H9 (cell line): ENCODE measurements around the gene RNF17. TPM values are rescaled to one million over a fixed set of nuclear protein-coding genes. Genes with fewer than 3 reads are reported as not detected.

Experiments used
- DNase-seq: peaks from one replicate; pipeline ENCODE4 v3.0.0-alpha.2; 2017
- H2AFZ ChIP-seq: one replicate; pipeline ENCODE4 v1.6.1; 2013; ENCODE audit warnings: mild to moderate bottlenecking, low read length, control low read depth, moderate library complexity
- H2AK5ac ChIP-seq: 2 replicates; pipeline ENCODE4 v1.6.1; 2013; ENCODE audit warnings: low read length, control low read depth, mixed read lengths; ENCODE audit not compliant: insufficient read length
- H2BK120ac ChIP-seq: one replicate; pipeline ENCODE4 v1.6.1; 2013; ENCODE audit warnings: low read depth, mild to moderate bottlenecking, low read length, control low read depth, inconsistent platforms; ENCODE audit not compliant: poor library complexity, severe bottlenecking
- H2BK12ac ChIP-seq: 2 replicates; pipeline ENCODE4 v1.6.1; 2013; ENCODE audit warnings: low read length, control low read depth, mixed read lengths, low read depth; ENCODE audit not compliant: insufficient read length
- H2BK15ac ChIP-seq: 2 replicates; pipeline ENCODE4 v1.6.1; 2013; ENCODE audit warnings: low read depth, low read length, control low read depth
- H2BK20ac ChIP-seq: one replicate; pipeline ENCODE4 v1.6.1; 2013; ENCODE audit warnings: low read depth, mild to moderate bottlenecking, low read length, control low read depth, inconsistent platforms; ENCODE audit not compliant: poor library complexity, severe bottlenecking
- H2BK5ac ChIP-seq: 2 replicates; pipeline ENCODE4 v1.6.1; 2013; ENCODE audit warnings: low read length, control low read depth, mixed read lengths; ENCODE audit not compliant: insufficient read length
- H3K14ac ChIP-seq: 2 replicates; pipeline ENCODE4 v1.6.1; 2013; ENCODE audit warnings: low read length, control low read depth; ENCODE audit not compliant: insufficient read depth
- H3K18ac ChIP-seq: 2 replicates; pipeline ENCODE4 v1.6.1; 2013; ENCODE audit warnings: low read depth, mild to moderate bottlenecking, mixed read lengths, low read length, control low read depth; ENCODE audit not compliant: insufficient read length
- H3K23ac ChIP-seq: 2 replicates; pipeline ENCODE4 v1.6.1; 2013; ENCODE audit warnings: low read length, control low read depth, mixed read lengths, low read depth; ENCODE audit not compliant: insufficient read length
- H3K23me2 ChIP-seq: 2 replicates; pipeline ENCODE4 v1.6.1; 2013; ENCODE audit warnings: low read depth, mild to moderate bottlenecking, mixed read lengths, low read length, control low read depth; ENCODE audit not compliant: insufficient read length, poor library complexity, severe bottlenecking
- H3K27ac ChIP-seq: 2 replicates; pipeline ENCODE4 v1.5.1; 2013; ENCODE audit warnings: low read length, control low read depth, mixed read lengths, low read depth; ENCODE audit not compliant: insufficient read length
- H3K27me3 ChIP-seq: 2 replicates; pipeline ENCODE4 v1.6.1; 2013; ENCODE audit warnings: low read length, control low read depth, inconsistent platforms; ENCODE audit not compliant: insufficient read depth
- H3K4ac ChIP-seq: 2 replicates; pipeline ENCODE4 v1.6.1; 2013; ENCODE audit warnings: low read depth, mild to moderate bottlenecking, control low read depth, inconsistent platforms, low read length, moderate library complexity
- H3K4me1 ChIP-seq: 2 replicates; pipeline ENCODE4 v1.6.1; 2013; ENCODE audit warnings: low read length, control low read depth, inconsistent platforms; ENCODE audit not compliant: insufficient read depth
- H3K4me2 ChIP-seq: 2 replicates; pipeline ENCODE4 v1.6.1; 2013; ENCODE audit warnings: low read length, control low read depth, mixed read lengths; ENCODE audit not compliant: insufficient read length, insufficient read depth
- H3K56ac ChIP-seq: 2 replicates; pipeline ENCODE4 v1.6.1; 2013; ENCODE audit warnings: low read depth, mild to moderate bottlenecking, mixed read lengths, low read length, control low read depth; ENCODE audit not compliant: insufficient read length
- H3K79me1 ChIP-seq: 2 replicates; pipeline ENCODE4 v1.6.1; 2013; ENCODE audit warnings: low read depth, mild to moderate bottlenecking, moderate library complexity, low read length, control low read depth, inconsistent platforms; ENCODE audit not compliant: insufficient read depth, poor library complexity, severe bottlenecking
- H3K79me2 ChIP-seq: 2 replicates; pipeline ENCODE4 v1.6.1; 2013; ENCODE audit warnings: low read length, control low read depth, inconsistent platforms; ENCODE audit not compliant: insufficient read depth
- H3K9ac ChIP-seq: 2 replicates; pipeline ENCODE4 v1.6.1; 2013; ENCODE audit warnings: low read length, control low read depth, mixed read lengths; ENCODE audit not compliant: insufficient read length; ENCODE audit errors: extremely low read depth
- H3K9me3 ChIP-seq: one replicate; pipeline ENCODE4 v1.6.1; 2013; ENCODE audit warnings: low read depth, low read length, inconsistent platforms; ENCODE audit not compliant: control insufficient read depth
- H3T11ph ChIP-seq: one replicate; pipeline ENCODE4 v1.6.1; 2013; ENCODE audit warnings: mild to moderate bottlenecking, low read length, control low read depth, inconsistent platforms
- H4K20me1 ChIP-seq: one replicate; pipeline ENCODE4 v1.6.1; 2013; ENCODE audit not compliant: control insufficient read depth, insufficient read length, insufficient read depth
- H4K5ac ChIP-seq: 2 replicates; pipeline ENCODE4 v1.6.1; 2013; ENCODE audit warnings: low read depth, mild to moderate bottlenecking, mixed read lengths, low read length, control low read depth; ENCODE audit not compliant: insufficient read length
- H4K8ac ChIP-seq: replicated peaks from 2 replicates; pipeline ENCODE4 v1.6.1; 2013; ENCODE audit warnings: low read length, control low read depth, mixed read lengths, low read depth; ENCODE audit not compliant: insufficient read length
- H4K91ac ChIP-seq: 2 replicates; pipeline ENCODE4 v1.6.1; 2013; ENCODE audit warnings: low read depth, mild to moderate bottlenecking, moderate library complexity, mixed read lengths, low read length, control low read depth; ENCODE audit not compliant: insufficient read length
- H3K27ac Mint-ChIP-seq, 3 experiments: 2 replicates in 2 of 3; 3 replicates in 1 of 3; pipeline ENCODE4 v1.8.0; 2020 to 2021; ENCODE audit warnings: mixed read lengths in 3 of 3, mild to moderate bottlenecking in 1 of 3, moderate library complexity in 1 of 3
- H3K27me3 Mint-ChIP-seq: 2 replicates; pipeline ENCODE4 v1.8.0; 2021; ENCODE audit warnings: low read depth, mild to moderate bottlenecking, moderate library complexity, mixed read lengths
- H3K36me3 Mint-ChIP-seq, 3 experiments: 2 replicates in 2 of 3; 3 replicates in 1 of 3; pipeline ENCODE4 v1.8.0; 2020 to 2021; ENCODE audit warnings: low read depth in 3 of 3, mixed read lengths in 3 of 3; ENCODE audit not compliant: insufficient read depth in 1 of 3
- H3K4me1 Mint-ChIP-seq, 2 experiments: 2 replicates each; pipeline ENCODE4 v1.8.0; 2020; ENCODE audit warnings: mixed read lengths in 2 of 2
- H3K4me3 Mint-ChIP-seq, 2 experiments: 2 replicates in 1 of 2; 3 replicates in 1 of 2; pipeline ENCODE4 v1.8.0; 2020 to 2021; ENCODE audit warnings: mild to moderate bottlenecking in 2 of 2, mixed read lengths in 2 of 2, moderate library complexity in 1 of 2
- H3K9me3 Mint-ChIP-seq, 2 experiments: 2 replicates in 1 of 2; 3 replicates in 1 of 2; pipeline ENCODE4 v1.8.0; 2020; ENCODE audit warnings: mild to moderate bottlenecking in 2 of 2, mixed read lengths in 2 of 2, moderate library complexity in 1 of 2
- CTCF ChIP-seq: fragments of 200-600 bp; sonication (generic); conservative IDR thresholded peaks from 3 replicates; pipeline ENCODE4 v1.8.0; 2021; ENCODE audit warnings: antibody characterized with exemption, mild to moderate bottlenecking
- WGBS: extraction: QIAGEN DNeasy Blood & Tissue Kit; methylation state at CpG from one replicate; pipeline ENCODE4 v1.1.7; 2013; ENCODE audit warnings: missing lambda C conversion rate, low lambda C conversion rate, mixed read lengths; ENCODE audit not compliant: insufficient read length; ENCODE audit errors: extremely low coverage; 5-methylcytosine and 5-hydroxymethylcytosine counted together
- total RNA-seq: library from RNA; stranded (reverse); gene quantifications from 2 replicates; pipeline ENCODE4 v1.2.1, GENCODE V29; 2021

Gene RNF17
- total RNA-seq, 1 experiment from 2014 or later, result not detected

- no peak overlapping the region for H2AK5ac ChIP-seq
- H2BK20ac ChIP-seq, result no peak overlapping the region
- H3T11ph ChIP-seq, result no peak overlapping the region
- H4K8ac ChIP-seq, result no peak overlapping the region
- H4K91ac ChIP-seq, result no peak overlapping the region
- no peaks in the 10 kb centered on the region for H4K20me1 ChIP-seq
- H3K23me2 ChIP-seq, result no peaks in the 10 kb centered on the region
- Mint-ChIP-seq H3K4me1 (peaks cover 0 to 3% of the 10 kb centered on the region in 2 experiments; a peak in 2 of 4 replicates), H3K4me3 (no peak overlapping the region), H3K27me3 (no peaks in the 10 kb centered on the region), H3K9me3 (no peaks in the 10 kb centered on the region), H3K27ac (no peak overlapping the region), H3K36me3 (no peaks in the 10 kb centered on the region)
- TF ChIP-seq CTCF, result no peak
- no peaks in the 10 kb centered on the region for H3K9me3 ChIP-seq
- no peak overlapping the region for H3K27ac ChIP-seq
- H3K9ac ChIP-seq, result no peak overlapping the region
- H3K18ac ChIP-seq, result no peak overlapping the region
- H3K4me2 ChIP-seq, result no peak overlapping the region
- H3K56ac ChIP-seq, result no peak overlapping the region
- no peak overlapping the region for H3K14ac ChIP-seq
- no peak overlapping the region for H2BK12ac ChIP-seq
- H3K27me3 ChIP-seq, result no peaks in the 10 kb centered on the region
- no peak overlapping the region for H2BK120ac ChIP-seq
- no peak overlapping the region for H2AFZ ChIP-seq
- no peak overlapping the region for H3K23ac ChIP-seq
- no peaks in the 10 kb centered on the region for H3K79me2 ChIP-seq
- no peak overlapping the region for H2BK15ac ChIP-seq
- WGBS, result no CpG with 5 or more reads among the region's 9 CpGs
- H2BK5ac ChIP-seq, result no peak overlapping the region
- no peak for DNase-seq
- H3K4ac ChIP-seq, result no peak overlapping the region
- H3K79me1 ChIP-seq, result no peaks in the 10 kb centered on the region
- H4K5ac ChIP-seq, result no peak overlapping the region
- no peaks in the 10 kb centered on the region for H3K4me1 ChIP-seq
These were observed 100.0 kb downstream of the RNF17 start for GRCh38 chr13:24863748-24864540.
